C4-2B (cell line): ENCODE measurements around the gene PTPRF.

Experiments
- H3K27ac ChIP-seq: fragments of 450-650 bp; 2 replicates; pipeline ENCODE4 v1.5.1; 2017
- CTCF ChIP-seq: fragments of 450-650 bp; conservative IDR thresholded peaks from 2 replicates; pipeline ENCODE4 v1.5.1; 2017; ENCODE audit warnings: mild to moderate bottlenecking
- ZFX ChIP-seq: fragments of 450-650 bp; IDR thresholded peaks from 2 replicates; pipeline ENCODE4 v1.6.1; 2017

PTPRF gene

DNA sequence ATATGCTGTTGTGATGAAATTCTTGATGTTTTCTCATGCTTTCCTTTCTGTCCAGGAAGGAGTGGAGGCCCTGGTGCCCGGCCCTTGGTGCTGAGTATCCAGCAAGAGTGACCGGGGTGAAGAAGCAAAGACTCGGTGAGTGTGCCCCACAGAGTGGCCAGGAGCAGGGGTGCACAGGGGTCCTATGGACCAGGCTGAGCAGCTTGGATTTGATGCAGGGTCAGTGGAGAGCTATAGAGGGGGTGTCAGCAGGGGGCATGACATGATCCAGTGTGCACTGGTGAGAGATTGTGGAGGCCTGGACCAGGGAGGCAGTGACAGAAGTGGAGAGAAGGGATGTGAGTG is 7.4 kb downstream of the PTPRF start:
- TF ChIP-seq CTCF (no peak), ZFX (no peak)
- peak overlapping the region; percentile 96 for H3K27ac ChIP-seq

DNA sequence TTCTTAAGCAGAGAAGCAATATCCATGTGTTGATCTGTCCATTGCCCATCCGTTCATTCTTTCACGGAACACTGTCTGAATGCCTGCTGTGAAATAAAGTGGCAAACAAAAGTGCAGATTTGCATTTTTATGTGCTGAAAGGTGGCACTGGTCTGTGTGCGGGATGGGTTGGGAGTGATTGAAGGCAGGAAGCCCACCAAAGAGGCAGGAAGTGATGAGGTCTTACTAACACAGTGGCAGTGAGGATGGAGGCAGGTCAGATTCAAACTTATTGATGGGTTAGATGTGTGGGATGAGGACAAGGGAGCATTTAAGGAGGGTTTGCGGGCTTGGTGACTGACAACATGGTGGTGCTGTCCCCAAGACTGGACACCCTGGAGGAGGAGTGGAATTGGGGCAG is 8.3 kb downstream of the PTPRF start:
- peak overlapping the region; percentile 96 for H3K27ac ChIP-seq
- TF ChIP-seq ZFX (no peak), CTCF (no peak)

GRCh38 chr1:43539726-43540434 is 9.2 kb downstream of the PTPRF start:
- TF ChIP-seq ZFX (no peak), CTCF (no peak)

GRCh38 chr1:43540653-43541071 is 10.0 kb downstream of the PTPRF start:
- no peak for TF ChIP-seq ZFX
- no peak for TF ChIP-seq CTCF
- peak overlapping the region; percentile 96 for H3K27ac ChIP-seq

More at GRCh38 chr1:43539726-43540434, 9.2 kb downstream of the PTPRF start:
- peak overlapping the region; percentile 96 for H3K27ac ChIP-seq

GRCh38 chr1:43541141-43541540 is 10.5 kb downstream of the PTPRF start:
- TF ChIP-seq ZFX: no peak
- H3K27ac ChIP-seq: peak overlapping the region; percentile 96

DNA sequence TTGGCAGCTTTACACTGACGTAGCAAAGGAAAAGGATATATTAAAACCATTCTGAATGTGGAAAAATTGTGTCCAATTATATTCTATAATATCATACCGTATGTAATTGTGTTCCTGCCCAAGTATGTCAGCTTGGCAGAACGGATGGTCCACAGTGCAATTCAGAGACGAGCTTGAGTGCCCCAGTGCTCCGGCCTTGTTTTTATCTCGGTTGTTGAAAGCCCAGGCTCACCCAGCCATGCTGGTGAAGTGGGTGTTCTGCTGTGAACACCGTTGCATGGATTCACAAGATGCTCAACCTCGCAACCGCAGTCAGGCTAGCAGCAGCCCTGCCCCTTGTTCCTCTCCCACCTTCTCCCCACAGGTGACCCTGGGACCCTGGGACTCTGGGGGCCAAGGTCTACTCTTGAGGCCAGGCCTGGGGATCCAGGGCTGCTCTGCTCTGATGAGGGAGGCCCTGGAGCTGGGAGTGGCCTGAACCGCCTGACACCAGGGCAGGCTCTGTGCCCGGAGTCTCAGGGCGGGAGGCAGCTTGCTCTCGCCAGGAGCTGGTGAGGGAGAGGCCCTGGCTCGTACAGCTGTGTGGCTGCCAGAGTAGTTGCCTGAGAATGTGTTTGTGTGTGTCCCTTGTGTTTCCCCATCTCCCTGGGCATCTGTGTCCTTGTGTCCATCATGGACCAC is 11.2 kb downstream of the PTPRF start:
- peak overlapping the region; percentile 96 for H3K27ac ChIP-seq
- no peak for TF ChIP-seq CTCF
- TF ChIP-seq ZFX: peak; percentile 72; the same call in 1 of the 2 replicates

GRCh38 chr1:43542527-43543458 is 12.1 kb downstream of the PTPRF start:
- TF ChIP-seq ZFX (no peak), CTCF (no peak)
- peak overlapping the region; percentile 96 for H3K27ac ChIP-seq
